Gastrocnemius medialis (tissue), 4 donors: ENCODE results near the gene HES1. TPM values are rescaled to one million over a fixed set of nuclear protein-coding genes. Genes with fewer than 3 reads are reported as not detected.

ENCODE experiments used
- ATAC-seq, 2 donors: fragments of 150-250 bp; one replicate each; pipeline ENCODE4 v1.9.1; 2016
- DNase-seq, 2 donors: peaks; one replicate each; pipeline ENCODE4 v3.0.0-alpha.2; 2019
- H3K27ac ChIP-seq, 4 donors: fragments of 200-600 bp; sonication (generic); 1 replicate in 1 of 4; 2 replicates in 3 of 4; pipeline ENCODE4 v1.5.1; 2016 to 2018; ENCODE audit warnings: mild to moderate bottlenecking in 2 of 4, moderate library complexity in 1 of 4
- H3K27me3 ChIP-seq, 3 donors: fragments of 200-600 bp; sonication (generic) in 2 of 3; 1 replicate in 1 of 3; 2 replicates in 2 of 3; pipeline versions ENCODE4 v1.5.1 to v1.6.0; 2016 to 2019; ENCODE audit warnings: mild to moderate bottlenecking in 1 of 3, moderate library complexity in 1 of 3
- H3K36me3 ChIP-seq, 2 donors: fragments of 200-600 bp; sonication (generic) in 1 of 2; one replicate each; pipeline ENCODE4 v1.5.1; 2017 to 2018
- H3K4me1 ChIP-seq, 2 donors: fragments of 200-600 bp; sonication (generic) in 1 of 2; one replicate each; pipeline ENCODE4 v1.5.1; 2016 to 2017; ENCODE audit warnings: mild to moderate bottlenecking in 2 of 2
- H3K4me3 ChIP-seq, 4 donors: fragments of 200-600 bp; sonication (generic) in 3 of 4; 1 replicate in 1 of 4; 2 replicates in 3 of 4; pipeline ENCODE4 v1.5.1; 2016 to 2019; ENCODE audit warnings: mild to moderate bottlenecking in 2 of 4
- H3K9me3 ChIP-seq, 3 donors: fragments of 200-600 bp; sonication (generic) in 2 of 3; 1 replicate in 1 of 3; 2 replicates in 2 of 3; pipeline ENCODE4 v1.5.1; 2016 to 2019
- CTCF ChIP-seq, 5 experiments: fragments of 450-650 bp in 3 of 5; fragments of 200-600 bp in 2 of 5; sonication (generic) in 2 of 5; IDR thresholded peaks in 4 of 5; conservative IDR thresholded peaks in 1 of 5; 1 replicate in 4 of 5; 2 replicates in 1 of 5; pipeline ENCODE4 v1.5.1; 2016 to 2019; ENCODE audit warnings: antibody characterized with exemption in 5 of 5, mild to moderate bottlenecking in 3 of 5, moderate library complexity in 3 of 5
- POLR2A ChIP-seq, 2 donors: fragments of 450-650 bp; IDR thresholded peaks; one replicate each; pipeline ENCODE4 v1.6.1; 2017; ENCODE audit warnings: antibody characterized with exemption in 2 of 2, mild to moderate bottlenecking in 2 of 2, moderate library complexity in 2 of 2
- in situ Hi-C, 4 donors: fragments of 200-750 bp; cut with MboI; loops; one replicate each; pipeline versions ENCODE4 v1.15.0 to v1.8.0; 2017; ENCODE audit warnings: low sequenced_read_pairs in 4 of 4
- intact Hi-C: fragments of 100-400 bp; cut with DNase I; formaldehyde crosslinking; loops from one replicate; pipeline ENCODE4 v1.15.1; 2023; ENCODE audit warnings: low total_unique reads
- total RNA-seq, 4 donors: library from RNA; depleted of rRNA; stranded (reverse); fragments of >200 nt; gene quantifications; one replicate each; pipeline versions ENCODE4 v1.1.0 to v1.2.3, GENCODE V29; 2016

The HES1 gene
- total RNA-seq, 4 donors from 2014 or later, result 9.7 to 38.3 (median 27.8) TPM

GRCh38 chr3:194092881-194093301 lies 43.1 kb upstream of the HES1 start:
- DNase-seq (no peak), ATAC-seq (no peak)
- intact Hi-C loops (no loop called here), in situ Hi-C loops (no loop called here)
- Histone ChIP-seq H3K4me1 (peaks cover 9 to 11% of the 10 kb centered on the region in 2 donors), H3K36me3 (no peaks in the 10 kb centered on the region), H3K27ac (no peak overlapping the region), H3K9me3 (no peaks in the 10 kb centered on the region), H3K4me3 (no peak overlapping the region), H3K27me3 (no peaks in the 10 kb centered on the region)
- TF ChIP-seq CTCF (IDR thresholded peaks at IDR 0.05 in 4 of 5, conservative IDR thresholded peaks at IDR 0.05 in 1 of 5), result no peak
- TF ChIP-seq POLR2A (IDR thresholded peaks at IDR 0.05), result no peak

GRCh38 chr3:194093842-194094241 lies 42.1 kb upstream of the HES1 start:
- no peak overlapping the region for H3K27ac ChIP-seq
- no peaks in the 10 kb centered on the region for H3K36me3 ChIP-seq
- no peak for TF ChIP-seq POLR2A (IDR thresholded peaks at IDR 0.05)
- TF ChIP-seq CTCF (IDR thresholded peaks at IDR 0.05 in 4 of 5, conservative IDR thresholded peaks at IDR 0.05 in 1 of 5), result no peak
- intact Hi-C loops (no loop called here), in situ Hi-C loops (no loop called here)
- DNase-seq, result no peak
- ATAC-seq, result no peak
- no peak overlapping the region for H3K4me3 ChIP-seq
- no peaks in the 10 kb centered on the region for H3K27me3 ChIP-seq
- no peaks in the 10 kb centered on the region for H3K9me3 ChIP-seq
- peaks cover 18% of the 10 kb centered on the region in 2 donors for H3K4me1 ChIP-seq

GRCh38 chr3:194095464-194095863 lies 40.5 kb upstream of the HES1 start:
- no peak for ATAC-seq
- H3K4me1 ChIP-seq, result peaks cover 18% of the 10 kb centered on the region in 2 donors
- TF ChIP-seq POLR2A (IDR thresholded peaks at IDR 0.05), result no peak
- TF ChIP-seq CTCF (IDR thresholded peaks at IDR 0.05 in 4 of 5, conservative IDR thresholded peaks at IDR 0.05 in 1 of 5), result no peak
- H3K36me3 ChIP-seq, result no peaks in the 10 kb centered on the region
- in situ Hi-C loops (no loop called here), intact Hi-C loops (no loop called here)
- peaks cover 0 to 2% (median 0%) of the 10 kb centered on the region in 3 donors for H3K27me3 ChIP-seq
- H3K27ac ChIP-seq, result no peak overlapping the region
- no peak overlapping the region for H3K4me3 ChIP-seq
- no peaks in the 10 kb centered on the region for H3K9me3 ChIP-seq
- no peak for DNase-seq

GRCh38 chr3:194095902-194096301 lies 40.0 kb upstream of the HES1 start:
- in situ Hi-C loops, result no loop called here

More at GRCh38 chr3:194095902-194096301, 40.0 kb upstream of the HES1 start:
- H3K36me3 ChIP-seq, result no peaks in the 10 kb centered on the region
- intact Hi-C loops, result no loop called here
- no peaks in the 10 kb centered on the region for H3K9me3 ChIP-seq
- H3K4me1 ChIP-seq, result peaks cover 18% of the 10 kb centered on the region in 2 donors
- H3K4me3 ChIP-seq, result no peak overlapping the region
- TF ChIP-seq CTCF (IDR thresholded peaks at IDR 0.05 in 4 of 5, conservative IDR thresholded peaks at IDR 0.05 in 1 of 5) (no peak), POLR2A (IDR thresholded peaks at IDR 0.05) (no peak)
- H3K27me3 ChIP-seq, result peaks cover 0 to 2% (median 0%) of the 10 kb centered on the region in 3 donors
- ATAC-seq (no peak), DNase-seq (no peak)
- no peak overlapping the region for H3K27ac ChIP-seq
